Activated T-cell treated with anti-CD3 and anti-CD28 coated beads, Interleukin-2, amount 50 U/mL, for 1 hour (primary cell): ENCODE results near the gene TMEM131.
"Not testable (repeated sequence)": the region's sequence is repeated elsewhere in the genome, so short reads cannot be mapped to it uniquely, and the experiment has no call there.

Experiments used
- DNase-seq: peaks from one replicate; pipeline ENCODE4 v3.0.0-alpha.2; 2020

The TMEM131 gene

GRCh38 chr2:97851172-97851571, 144.6 kb downstream of the TMEM131 start:
- no peak for DNase-seq

GRCh38 chr2:97849881-97850528, 145.7 kb downstream of the TMEM131 start:
- no peak for DNase-seq

- no peak for DNase-seq
Measured at GRCh38 chr2:97848306-97848705, 147.4 kb downstream of the TMEM131 start.

- not testable (repeated sequence) for DNase-seq
Measured at GRCh38 chr2:97846716-97847115, 149.0 kb downstream of the TMEM131 start.

GRCh38 chr2:97845818-97846217, 149.9 kb downstream of the TMEM131 start:
- DNase-seq, result no peak

GRCh38 chr2:97845133-97845532, 150.6 kb downstream of the TMEM131 start:
- no peak for DNase-seq

GRCh38 chr2:97844311-97844859, 151.4 kb downstream of the TMEM131 start:
- DNase-seq, result no peak

- no peak for DNase-seq
Measured at GRCh38 chr2:97840198-97840597, 155.6 kb downstream of the TMEM131 start.

- DNase-seq, result no peak
Measured at GRCh38 chr2:97834610-97835009, 161.1 kb downstream of the TMEM131 start.

GRCh38 chr2:97831121-97831520, 164.6 kb downstream of the TMEM131 start:
- no peak for DNase-seq

GRCh38 chr2:97829255-97829654, 166.5 kb downstream of the TMEM131 start:
- DNase-seq, result not testable (repeated sequence)

GRCh38 chr2:97827013-97827412, 168.7 kb downstream of the TMEM131 start:
- not testable (repeated sequence) for DNase-seq

GRCh38 chr2:97826266-97826847, 169.4 kb downstream of the TMEM131 start:
- DNase-seq, result not testable (repeated sequence)

GRCh38 chr2:97824011-97824410, 171.7 kb downstream of the TMEM131 start:
- not testable (repeated sequence) for DNase-seq

- DNase-seq, result not testable (repeated sequence)
Measured at GRCh38 chr2:97821862-97822261, 173.9 kb downstream of the TMEM131 start.

GRCh38 chr2:97819754-97820153, 176.0 kb downstream of the TMEM131 start:
- no peak for DNase-seq

GRCh38 chr2:97816411-97816810, 179.3 kb downstream of the TMEM131 start:
- no peak for DNase-seq

- no peak for DNase-seq
Measured at GRCh38 chr2:97812931-97813330, 182.8 kb downstream of the TMEM131 start.

GRCh38 chr2:97808816-97809215, 186.9 kb downstream of the TMEM131 start:
- no peak for DNase-seq

- DNase-seq, result peak; percentile 76
Measured at GRCh38 chr2:97806738-97807618, 188.8 kb downstream of the TMEM131 start.

GRCh38 chr2:97805776-97806175, 190.0 kb downstream of the TMEM131 start:
- DNase-seq, result no peak

GRCh38 chr2:97801028-97801427, 194.7 kb downstream of the TMEM131 start:
- no peak for DNase-seq

GRCh38 chr2:97798416-97798815, 197.3 kb downstream of the TMEM131 start:
- no peak for DNase-seq
